Measurements from ENCODE around the gene MCC. TPM values are rescaled to one million over a fixed set of nuclear protein-coding genes. Genes with fewer than 3 reads are reported as not detected.

Gene MCC
- total and polyA plus RNA-seq, 7 donors, result 1.4 to 13.8 (median 4.4) TPM

GRCh38 chr5:113089653-113090335 lies 398.5 kb downstream of the MCC start:
- 33 to 39% (median 36%) methylated on average over 6 of the region's 6 CpGs for WGBS, 3 donors
- ATAC-seq (peak in 3 of 4 donors; percentile 42 to 64 (median 47)), DNase-seq (no peak)
- Histone ChIP-seq H3K9me3 (no peaks in the 10 kb centered on the region), H3K4me1 (peaks cover 15% of the 10 kb centered on the region), H3K27ac (no peak overlapping the region), H3K27me3 (ENCODE audit: insufficient read depth in 3 of 3, low read length in 2 of 3) (no peaks in the 10 kb centered on the region), H3K36me3 (ENCODE audit: insufficient read depth in 1 of 2, low read depth in 1 of 2) (no peaks in the 10 kb centered on the region), H3K4me3 (no peak overlapping the region)
- TF ChIP-seq CTCF (IDR thresholded peaks at IDR 0.05), result no peak
- intact Hi-C loops (cut with DNase I), result no loop called here

- 79 to 83% (median 80%) methylated on average over 5 of the region's 5 CpGs for WGBS, 3 donors
- Histone ChIP-seq H3K4me1 (peaks cover 15% of the 10 kb centered on the region), H3K27me3 (ENCODE audit: insufficient read depth in 3 of 3, low read length in 2 of 3) (no peaks in the 10 kb centered on the region), H3K27ac (no peak overlapping the region), H3K36me3 (ENCODE audit: insufficient read depth in 1 of 2, low read depth in 1 of 2) (peaks cover 0 to 8% of the 10 kb centered on the region in 2 donors), H3K9me3 (no peaks in the 10 kb centered on the region), H3K4me3 (no peak overlapping the region)
- intact Hi-C loops (cut with DNase I), result no loop called here
- no peak for TF ChIP-seq CTCF (IDR thresholded peaks at IDR 0.05)
- no peak for ATAC-seq
- DNase-seq, result no peak
Observed at GRCh38 chr5:113087976-113088514, 400.2 kb downstream of the MCC start.

GRCh38 chr5:113085880-113086409 lies 402.3 kb downstream of the MCC start:
- Histone ChIP-seq H3K4me3 (no peak overlapping the region), H3K4me1 (peaks cover 21% of the 10 kb centered on the region), H3K27me3 (ENCODE audit: insufficient read depth in 3 of 3, low read length in 2 of 3) (no peaks in the 10 kb centered on the region), H3K9me3 (no peaks in the 10 kb centered on the region), H3K27ac (no peak overlapping the region), H3K36me3 (ENCODE audit: insufficient read depth in 1 of 2, low read depth in 1 of 2) (peaks cover 0 to 8% of the 10 kb centered on the region in 2 donors)
- WGBS, 3 donors, result 93 to 96% (median 96%) methylated on average over 7 of the region's 7 CpGs
- intact Hi-C loops (cut with DNase I), result no loop called here
- DNase-seq (no peak), ATAC-seq (no peak)
- no peak for TF ChIP-seq CTCF (IDR thresholded peaks at IDR 0.05)

GRCh38 chr5:113085084-113085414 lies 403.2 kb downstream of the MCC start:
- H3K27ac ChIP-seq, result no peak overlapping the region
- WGBS, 3 donors, result 91 to 96% (median 93%) methylated on average over 8 of the region's 8 CpGs
- peaks cover 0 to 8% of the 10 kb centered on the region in 2 donors for H3K36me3 ChIP-seq (ENCODE audit: insufficient read depth in 1 of 2, low read depth in 1 of 2)
- DNase-seq (no peak), ATAC-seq (no peak)
- intact Hi-C loops (cut with DNase I), result no loop called here
- H3K9me3 ChIP-seq, result no peaks in the 10 kb centered on the region
- peaks cover 12% of the 10 kb centered on the region for H3K4me1 ChIP-seq
- no peak overlapping the region for H3K4me3 ChIP-seq
- no peak for TF ChIP-seq CTCF (IDR thresholded peaks at IDR 0.05)
- no peaks in the 10 kb centered on the region for H3K27me3 ChIP-seq (ENCODE audit: insufficient read depth in 3 of 3, low read length in 2 of 3)

All from psoas muscle (tissue), 8 donors.